A673 (cell line): ENCODE measurements around the gene MYO3A.

ENCODE experiments used
- EZH2 ChIP-seq: fragments of 200-600 bp; sonication (generic); IDR thresholded peaks from 2 replicates; pipeline ENCODE4 v1.6.1; 2017; ENCODE audit warnings: borderline replicate concordance, low read depth, mild to moderate bottlenecking, mixed read lengths, antibody characterized with exemption, low read length; ENCODE audit not compliant: poor library complexity, severe bottlenecking
- TF ChIP-seq, protein P1 (sequence below): fragments of 300-800, 200-600 bp; sonication (generic); conservative IDR thresholded peaks from 2 replicates; pipeline ENCODE4 v1.5.1; 2017; ENCODE audit warnings: low read depth, mild to moderate bottlenecking, antibody characterized with exemption, low read length, moderate library complexity, mixed read lengths

GRCh38 chr10:26227786-26228185 lies 293.8 kb downstream of the MYO3A start:
- TF ChIP-seq, protein P1, sequence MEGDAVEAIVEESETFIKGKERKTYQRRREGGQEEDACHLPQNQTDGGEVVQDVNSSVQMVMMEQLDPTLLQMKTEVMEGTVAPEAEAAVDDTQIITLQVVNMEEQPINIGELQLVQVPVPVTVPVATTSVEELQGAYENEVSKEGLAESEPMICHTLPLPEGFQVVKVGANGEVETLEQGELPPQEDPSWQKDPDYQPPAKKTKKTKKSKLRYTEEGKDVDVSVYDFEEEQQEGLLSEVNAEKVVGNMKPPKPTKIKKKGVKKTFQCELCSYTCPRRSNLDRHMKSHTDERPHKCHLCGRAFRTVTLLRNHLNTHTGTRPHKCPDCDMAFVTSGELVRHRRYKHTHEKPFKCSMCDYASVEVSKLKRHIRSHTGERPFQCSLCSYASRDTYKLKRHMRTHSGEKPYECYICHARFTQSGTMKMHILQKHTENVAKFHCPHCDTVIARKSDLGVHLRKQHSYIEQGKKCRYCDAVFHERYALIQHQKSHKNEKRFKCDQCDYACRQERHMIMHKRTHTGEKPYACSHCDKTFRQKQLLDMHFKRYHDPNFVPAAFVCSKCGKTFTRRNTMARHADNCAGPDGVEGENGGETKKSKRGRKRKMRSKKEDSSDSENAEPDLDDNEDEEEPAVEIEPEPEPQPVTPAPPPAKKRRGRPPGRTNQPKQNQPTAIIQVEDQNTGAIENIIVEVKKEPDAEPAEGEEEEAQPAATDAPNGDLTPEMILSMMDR = no peak
- TF ChIP-seq EZH2 = no peak
